Ishikawa (cell line): ENCODE measurements around the gene KLHDC7A.

Source experiments
- CEBPB ChIP-seq: IDR thresholded peaks from 2 replicates; pipeline ENCODE4 v1.6.1; 2012
- CREB1 ChIP-seq: IDR thresholded peaks from 2 replicates; pipeline ENCODE4 v1.6.1; 2012; ENCODE audit warnings: low read depth
- EGR1 ChIP-seq: IDR thresholded peaks from 2 replicates; pipeline ENCODE4 v1.6.1; 2012
- EP300 ChIP-seq: IDR thresholded peaks from 2 replicates; pipeline ENCODE4 v1.6.1; 2012; ENCODE audit warnings: borderline replicate concordance
- FOXM1 ChIP-seq: IDR thresholded peaks from 2 replicates; pipeline ENCODE4 v1.6.1; 2012; ENCODE audit warnings: low read depth, borderline replicate concordance
- NFIC ChIP-seq: IDR thresholded peaks from 2 replicates; pipeline ENCODE4 v1.6.1; 2012
- RAD21 ChIP-seq: IDR thresholded peaks from 2 replicates; pipeline ENCODE4 v1.6.1; 2012; ENCODE audit warnings: low read depth
- REST ChIP-seq: IDR thresholded peaks from 2 replicates; pipeline ENCODE4 v1.6.1; 2012; ENCODE audit warnings: low read depth, mild to moderate bottlenecking
- TAF1 ChIP-seq: IDR thresholded peaks from 2 replicates; pipeline ENCODE4 v1.6.1; 2012; ENCODE audit warnings: low read depth, mild to moderate bottlenecking
- TCF12 ChIP-seq: IDR thresholded peaks from 2 replicates; pipeline ENCODE4 v1.6.1; 2012; ENCODE audit warnings: low read depth
- TEAD4 ChIP-seq: IDR thresholded peaks from 2 replicates; pipeline ENCODE4 v1.6.1; 2012
- USF1 ChIP-seq: IDR thresholded peaks from 2 replicates; pipeline ENCODE4 v1.6.1; 2012
- YY1 ChIP-seq: IDR thresholded peaks from 2 replicates; pipeline ENCODE4 v1.6.1; 2012; ENCODE audit warnings: low read depth
- ZBTB7A ChIP-seq: IDR thresholded peaks from 2 replicates; pipeline ENCODE4 v1.6.1; 2012; ENCODE audit warnings: low read depth
- TF ChIP-seq, protein P1 (sequence below): IDR thresholded peaks from 2 replicates; pipeline ENCODE4 v1.6.1; 2012

KLHDC7A gene

GRCh38 chr1:18480315-18481189 is at the start of gene KLHDC7A:
Gene KLHDC7A, plus strand, starts transcription at chr1:18480930. Its CDS starts 52 bp downstream, at chr1:18480982.
- 0 out of 2 replicates have a peak, but pooled peaks have one; percentile 49 for TF ChIP-seq YY1
- peak; percentile 99 for TF ChIP-seq TEAD4
- no peak for TF ChIP-seq CREB1
- peak; percentile 19; the same call in 1 of the 2 replicates for TF ChIP-seq RAD21
- TF ChIP-seq NFIC, result peak; percentile 88
- 0 out of 2 replicates have a peak, but pooled peaks have one; percentile 22 for TF ChIP-seq USF1
- no peak for TF ChIP-seq EGR1
- peak; percentile 68; the same call in 1 of the 2 replicates for TF ChIP-seq FOXM1
- TF ChIP-seq TCF12, result peak; percentile 86
- no peak for TF ChIP-seq REST
- TF ChIP-seq ZBTB7A, result no peak; the same call in 1 of the 2 replicates
- TF ChIP-seq, protein P1, sequence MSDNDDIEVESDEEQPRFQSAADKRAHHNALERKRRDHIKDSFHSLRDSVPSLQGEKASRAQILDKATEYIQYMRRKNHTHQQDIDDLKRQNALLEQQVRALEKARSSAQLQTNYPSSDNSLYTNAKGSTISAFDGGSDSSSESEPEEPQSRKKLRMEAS, result peak; percentile 78; the same call in 1 of the 2 replicates
- peak; percentile 87 for TF ChIP-seq EP300
- no peak for TF ChIP-seq CEBPB
- TF ChIP-seq TAF1, result no peak; the same call in none of the 2 replicates

DNA sequence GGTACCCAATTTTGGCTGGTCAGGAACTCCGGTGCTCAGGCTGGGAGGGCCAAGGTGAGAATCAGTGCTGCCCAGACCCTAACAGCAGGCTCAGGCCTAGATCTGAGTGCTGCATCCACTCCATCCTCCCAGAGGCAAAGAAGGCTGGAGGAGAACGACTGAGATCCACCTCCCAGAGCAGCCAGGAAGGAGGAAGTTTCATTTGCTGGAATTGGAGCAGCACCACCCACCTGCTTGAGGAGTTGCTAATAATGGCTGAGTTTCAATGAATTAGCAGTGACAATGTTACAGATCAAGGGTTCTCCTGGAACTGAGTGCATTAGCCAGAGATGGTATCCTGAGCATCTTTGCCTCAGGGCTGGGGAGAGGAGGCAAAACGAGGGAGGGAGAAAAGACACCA is 46.7 kb upstream of the KLHDC7A start:
- no peak for TF ChIP-seq TCF12
- no peak for TF ChIP-seq NFIC
- TF ChIP-seq REST, result no peak
- TF ChIP-seq EGR1, result no peak
- no peak for TF ChIP-seq EP300
- TF ChIP-seq, protein P1, result no peak
- no peak for TF ChIP-seq CEBPB
- TF ChIP-seq CREB1, result no peak
- no peak for TF ChIP-seq YY1
- TF ChIP-seq TEAD4, result no peak
- TF ChIP-seq FOXM1, result no peak
- no peak for TF ChIP-seq ZBTB7A
- no peak for TF ChIP-seq RAD21
- no peak for TF ChIP-seq USF1
- TF ChIP-seq TAF1, result no peak

DNA sequence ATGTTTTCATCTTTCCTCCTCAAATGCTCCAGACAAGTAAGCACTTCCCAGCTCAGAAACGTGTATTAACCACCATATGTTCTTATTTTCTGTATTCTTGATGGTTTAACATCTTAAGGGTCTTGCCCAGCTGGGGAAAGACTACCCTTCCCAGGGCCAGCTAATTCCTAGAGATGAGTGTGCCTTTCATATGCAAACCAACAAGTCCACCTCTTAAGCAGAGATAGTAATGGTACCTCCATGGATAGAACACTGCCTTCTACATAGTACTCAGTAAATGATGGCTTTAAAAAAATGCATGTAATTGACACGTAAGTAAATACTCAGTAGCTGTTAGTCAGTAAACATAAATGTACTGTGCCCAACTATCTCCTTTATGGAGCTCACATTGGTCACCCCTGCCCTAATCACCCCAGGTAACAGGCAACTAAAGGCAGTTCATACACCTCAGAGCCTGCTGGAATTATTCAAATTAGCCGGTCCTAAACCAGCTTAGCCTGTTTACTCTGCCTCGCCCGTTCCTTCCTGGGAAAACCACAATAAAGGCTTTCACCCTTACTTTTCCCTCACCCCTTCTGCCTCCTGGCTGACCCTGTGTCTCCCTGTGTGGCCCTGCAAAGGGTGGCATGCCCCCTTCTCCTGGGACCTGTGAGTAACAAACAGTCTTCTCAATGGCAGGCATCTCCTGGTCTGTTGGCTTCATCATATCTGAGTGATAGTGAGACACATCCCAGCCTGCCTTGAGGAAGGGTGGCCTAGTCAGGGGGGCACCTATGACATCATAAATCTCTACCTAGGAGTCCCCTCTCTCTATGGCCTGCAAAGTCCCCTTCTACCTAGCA is 40.1 kb upstream of the KLHDC7A start:
- TF ChIP-seq ZBTB7A, result no peak
- TF ChIP-seq TAF1, result no peak
- TF ChIP-seq YY1, result no peak
- no peak for TF ChIP-seq RAD21
- TF ChIP-seq CEBPB, result no peak
- TF ChIP-seq EGR1, result no peak
- TF ChIP-seq NFIC, result no peak
- no peak for TF ChIP-seq TEAD4

DNA sequence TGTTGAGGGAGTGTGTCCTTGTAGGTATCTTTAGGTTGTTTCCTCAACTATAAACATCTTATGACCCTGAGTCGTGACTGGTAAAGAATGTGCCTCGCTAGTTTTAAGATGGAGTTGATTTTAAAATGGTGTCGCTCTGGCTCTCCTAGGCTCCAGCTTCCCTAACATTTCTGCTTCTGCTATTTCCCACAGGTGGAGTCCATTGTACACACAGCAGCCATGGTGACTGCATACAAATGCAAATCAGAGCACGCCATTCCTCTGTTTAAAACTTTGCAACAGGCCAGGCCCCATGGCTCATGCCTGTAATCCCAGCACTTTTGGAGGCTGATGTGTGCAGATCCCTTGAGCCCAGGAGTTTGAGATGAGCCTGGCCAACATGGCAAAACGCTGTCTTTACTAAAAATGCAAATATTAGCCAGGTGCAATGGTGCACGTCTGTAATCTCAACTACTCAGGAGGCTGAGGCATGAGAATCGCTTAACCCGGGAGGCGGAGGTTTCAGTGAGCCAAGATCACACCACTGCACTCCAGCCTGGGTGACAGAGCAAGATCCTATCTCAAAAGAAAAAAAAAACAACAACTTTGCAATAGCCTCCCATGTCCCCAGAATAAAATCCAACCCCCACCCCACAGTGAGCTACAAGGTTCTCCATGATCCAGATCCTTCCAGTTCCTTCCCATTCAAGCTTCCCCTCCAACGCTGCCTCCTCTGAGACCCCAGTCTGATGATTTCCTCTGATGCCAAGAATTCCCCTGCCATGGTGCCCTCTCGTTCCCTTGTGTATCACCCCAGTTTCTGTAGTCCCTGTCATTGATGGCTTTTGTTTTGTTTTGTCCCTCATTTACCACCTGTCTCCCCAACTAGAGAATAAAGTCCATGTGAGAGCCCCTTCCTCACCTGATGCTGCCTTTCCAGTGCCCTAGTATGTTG is 36.9 kb upstream of the KLHDC7A start:
- TF ChIP-seq, protein P1, result no peak
- TF ChIP-seq RAD21 (no peak), EGR1 (no peak), EP300 (no peak), FOXM1 (no peak), USF1 (no peak)
